ENCODE measurements around the gene TJAP1. TPM values are rescaled to one million over a fixed set of nuclear protein-coding genes. Genes with fewer than 3 reads are reported as not detected.
A peak's percentile ranks its signal among the peaks of the same experiment; 100 is the strongest.
"Not testable (repeated sequence)": the region's sequence is repeated elsewhere in the genome, so short reads cannot be mapped to it uniquely, and the experiment has no call there.

Gene TJAP1
- total RNA-seq, 1 donor from 2014 or later = 20.3 TPM

GRCh38 chr6:43452896-43453295 lies 24.5 kb upstream of the TJAP1 start:
- no peak for DNase-seq (ENCODE audit: low spot score)

GRCh38 chr6:43453831-43454230 lies 23.5 kb upstream of the TJAP1 start:
- no peak for DNase-seq (ENCODE audit: low spot score)

GRCh38 chr6:43454290-43454695 lies 23.1 kb upstream of the TJAP1 start:
- DNase-seq (ENCODE audit: low spot score) = no peak

- peak; percentile 94 for DNase-seq (ENCODE audit: low spot score)
Observed at GRCh38 chr6:43454696-43455530, 22.5 kb upstream of the TJAP1 start.

- no peak for DNase-seq (ENCODE audit: low spot score)
Observed at GRCh38 chr6:43455531-43456428, 21.6 kb upstream of the TJAP1 start, which contains the start of gene DLK2. Gene DLK2 (minus strand): TSS chr6:43455548. CDS start chr6:43454825, 723 bp downstream.

GRCh38 chr6:43457643-43458042 lies 19.7 kb upstream of the TJAP1 start:
- DNase-seq (ENCODE audit: low spot score) = no peak

- not testable (repeated sequence) for DNase-seq (ENCODE audit: low spot score)
Observed at GRCh38 chr6:43458154-43458553, 19.2 kb upstream of the TJAP1 start.

GRCh38 chr6:43459535-43459934 lies 17.8 kb upstream of the TJAP1 start:
- DNase-seq (ENCODE audit: low spot score) = no peak

GRCh38 chr6:43460032-43460431 lies 17.3 kb upstream of the TJAP1 start:
- DNase-seq (ENCODE audit: low spot score) = no peak

- no peak for DNase-seq (ENCODE audit: low spot score)
Observed at GRCh38 chr6:43461936-43462335, 15.4 kb upstream of the TJAP1 start.

GRCh38 chr6:43464337-43464736 lies 13.0 kb upstream of the TJAP1 start:
- no peak for DNase-seq (ENCODE audit: low spot score)

GRCh38 chr6:43465948-43466347 lies 11.4 kb upstream of the TJAP1 start:
- DNase-seq (ENCODE audit: low spot score) = no peak

GRCh38 chr6:43467265-43467664 lies 10.1 kb upstream of the TJAP1 start:
- not testable (repeated sequence) for DNase-seq (ENCODE audit: low spot score)

GRCh38 chr6:43467752-43468151 lies 9.6 kb upstream of the TJAP1 start:
- no peak for DNase-seq (ENCODE audit: low spot score)

GRCh38 chr6:43468240-43468639 lies 9.1 kb upstream of the TJAP1 start:
- DNase-seq (ENCODE audit: low spot score) = no peak

GRCh38 chr6:43468748-43469681 lies 8.4 kb upstream of the TJAP1 start:
- DNase-seq (ENCODE audit: low spot score) = no peak

- no peak for DNase-seq (ENCODE audit: low spot score)
Observed at GRCh38 chr6:43469947-43470346, 7.4 kb upstream of the TJAP1 start.

- no peak for DNase-seq (ENCODE audit: low spot score)
Observed at GRCh38 chr6:43471399-43471798, 6.0 kb upstream of the TJAP1 start.

- no peak for DNase-seq (ENCODE audit: low spot score)
Observed at GRCh38 chr6:43472515-43472914, 4.9 kb upstream of the TJAP1 start.

- no peak for DNase-seq (ENCODE audit: low spot score)
Observed at GRCh38 chr6:43475516-43475915, 1.9 kb upstream of the TJAP1 start.

- DNase-seq (ENCODE audit: low spot score) = no peak
Observed at GRCh38 chr6:43476746-43477145, 624 bp upstream of the TJAP1 start.

Data from mesenteric fat pad (tissue), 1 donor.